Sciatic nerve (tissue), 2 donors: ENCODE measurements around the gene CRYBG1. TPM values are rescaled to one million over a fixed set of nuclear protein-coding genes. Genes with fewer than 3 reads are reported as not detected.
A peak's percentile ranks its signal among the peaks of the same experiment; 100 is the strongest.
"Not testable (repeated sequence)": the region's sequence is repeated elsewhere in the genome, so short reads cannot be mapped to it uniquely, and the experiment has no call there.

Experiments used
- ATAC-seq: fragments of 200-7000 bp; cut with Tn5 transposase; one replicate; pipeline ENCODE4 v1.9.1; 2020; ENCODE audit warnings: mild to moderate bottlenecking, moderate library complexity
- DNase-seq: peaks from one replicate; pipeline ENCODE4 v3.0.0-alpha.2; 2020; ENCODE audit warnings: low spot score
- intact Hi-C: fragments of 100-400 bp; cut with DNase I; formaldehyde crosslinking; loops from one replicate; pipeline ENCODE4 v1.14.2; 2022
- total RNA-seq: library from RNA; stranded (reverse); fragmentation: NEBNext Ultra II Directional; extraction: Animal tissue kit (Norgen Biotek cat#: 25700); gene quantifications from one replicate; pipeline ENCODE4 v1.2.1, GENCODE V29; 2021
- donor health status: DM: no; HTN: no; CAD: no.
- donor health status: DM: no; HTN: no; CAD: no.

The CRYBG1 gene
- total RNA-seq, 1 donor from 2014 or later = 10.7 TPM

DNA sequence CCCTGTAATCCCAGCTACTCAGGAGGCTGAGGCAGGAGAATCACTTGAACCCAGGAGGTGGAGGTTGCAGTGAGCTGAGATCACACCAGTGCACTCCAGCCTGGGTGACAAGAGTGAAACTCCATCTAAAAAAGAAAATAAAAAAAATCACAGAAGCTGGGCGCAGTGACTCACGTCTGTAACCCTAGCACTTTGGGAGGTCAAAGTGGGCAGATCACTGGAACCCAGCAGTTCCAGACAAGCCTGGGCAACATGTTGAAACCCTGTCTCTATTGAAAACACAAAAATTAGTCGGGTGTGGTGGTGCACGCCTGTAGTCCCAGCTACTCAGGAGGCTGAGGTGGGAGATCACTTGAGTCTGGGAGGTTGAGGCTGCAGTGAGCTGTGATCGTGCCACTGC is 199.1 kb downstream of the CRYBG1 start:
- not testable (repeated sequence) for DNase-seq, ATAC-seq
- intact Hi-C loops = loop anchor here (5.0 to 10.0 kb wide), 2 partner anchors 112 to 215 kb away; no protein-coding TSS in a partner anchor

DNA sequence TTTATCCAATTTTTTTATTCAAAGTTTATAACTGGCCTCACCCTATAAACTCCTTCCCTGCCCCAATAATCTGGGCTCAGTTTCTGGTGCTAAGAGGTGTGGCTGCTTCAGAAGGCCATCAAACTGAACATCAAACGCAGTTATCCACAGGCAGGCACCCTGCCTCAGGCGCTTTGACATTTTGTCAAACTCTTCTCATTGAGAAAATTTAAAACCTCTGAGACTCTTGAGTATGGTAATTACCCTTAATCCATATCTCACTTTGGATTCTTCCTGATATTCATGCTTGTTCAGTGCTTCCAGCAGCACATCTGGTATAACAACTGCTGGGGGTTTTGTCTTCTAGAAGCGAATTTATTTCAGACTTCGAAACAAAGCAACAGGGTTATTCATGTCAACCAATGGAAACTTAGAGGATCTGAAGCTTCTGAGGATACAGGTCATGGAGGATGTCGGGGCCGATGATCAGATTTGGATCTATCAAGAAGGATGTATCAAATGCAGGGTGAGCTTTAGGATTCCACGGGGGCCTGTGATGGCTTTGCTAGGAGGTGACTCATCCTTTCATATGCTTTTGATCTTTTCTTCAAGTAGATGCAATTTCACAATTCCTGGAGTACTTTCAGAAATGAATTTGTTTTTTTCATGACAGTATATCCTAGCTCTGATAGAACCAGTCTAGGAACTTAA is 200.6 kb downstream of the CRYBG1 start:
- intact Hi-C loops = loop anchor here (5.0 to 10.0 kb wide), 2 partner anchors 114 to 216 kb away; no protein-coding TSS in a partner anchor
- ATAC-seq (peak; percentile 28), DNase-seq (no peak)

DNA sequence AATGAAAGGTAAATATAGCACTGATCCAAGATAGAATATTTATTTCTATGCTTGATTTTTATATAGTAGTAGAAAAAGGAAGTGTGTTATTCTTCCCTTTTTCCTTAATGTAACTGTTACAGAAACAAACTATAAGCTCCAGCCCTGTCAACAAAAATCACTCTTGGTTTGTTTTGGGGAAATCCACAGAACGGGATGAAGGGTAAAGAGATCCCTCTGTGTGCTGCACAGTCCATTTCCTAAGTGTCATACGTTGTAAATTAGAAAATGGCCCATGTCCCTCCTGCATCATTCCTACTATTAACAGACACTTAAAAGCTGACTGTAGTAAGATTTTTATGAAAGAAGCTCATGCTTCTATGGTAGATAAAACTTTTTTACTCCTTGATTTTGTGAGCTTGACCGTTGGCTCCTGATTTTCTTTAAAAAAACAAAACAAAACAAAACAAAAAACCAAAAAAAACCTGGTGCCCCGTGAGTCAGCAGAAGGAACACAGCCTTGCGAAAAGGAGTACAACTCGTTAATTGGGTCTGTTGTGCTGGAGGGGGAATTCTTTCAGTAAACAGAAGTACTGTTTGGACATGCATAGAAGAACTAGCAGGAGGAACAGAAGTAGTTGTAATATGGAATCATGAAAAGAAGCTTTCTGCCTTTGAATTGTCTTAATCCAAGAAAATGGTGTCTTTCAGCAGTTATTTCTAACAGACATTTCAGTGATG is 201.3 kb downstream of the CRYBG1 start:
- intact Hi-C loops = loop anchor here (5.0 to 10.0 kb wide), 2 partner anchors 115 to 217 kb away; no protein-coding TSS in a partner anchor
- DNase-seq (no peak), ATAC-seq (peak; percentile 34)

DNA sequence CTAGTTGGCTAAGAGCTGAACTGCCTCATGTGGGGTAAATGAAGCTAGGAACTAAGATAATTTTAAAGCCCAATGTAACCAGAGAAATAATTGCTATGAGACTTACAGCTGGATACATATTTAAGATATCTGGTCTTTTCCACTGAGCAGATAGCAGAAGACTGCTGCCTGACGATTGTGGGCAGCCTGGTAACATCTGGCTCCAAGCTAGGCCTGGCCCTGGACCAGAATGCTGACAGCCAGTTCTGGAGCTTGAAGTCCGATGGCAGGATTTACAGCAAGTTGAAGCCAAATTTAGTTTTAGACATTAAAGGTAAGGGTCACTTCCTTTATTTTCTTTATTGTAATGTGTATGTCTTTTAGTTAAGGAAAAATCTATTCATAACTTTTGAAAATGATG is 203.1 kb downstream of the CRYBG1 start:
- intact Hi-C loops = loop anchor here (5.0 to 10.0 kb wide), 2 partner anchors 116 to 219 kb away; no protein-coding TSS in a partner anchor

DNA sequence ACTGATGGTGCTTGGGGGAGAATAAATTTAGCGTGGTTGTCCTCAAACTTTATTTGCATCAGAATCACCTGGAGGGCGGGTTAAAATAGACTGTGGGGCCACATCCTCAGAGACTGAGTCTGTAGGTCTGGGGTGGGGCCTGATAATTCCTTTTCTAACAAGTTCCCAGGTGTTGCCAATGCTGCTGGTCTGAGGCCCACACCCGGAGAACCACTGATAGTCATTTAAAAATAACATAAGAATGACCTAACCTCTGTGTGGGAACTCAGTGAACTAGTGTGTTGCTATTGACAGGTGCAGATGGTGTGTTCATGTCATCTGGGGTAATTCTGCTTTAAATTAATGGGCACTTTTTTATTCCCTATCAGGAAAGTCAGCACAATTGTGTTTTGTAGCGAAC is 204.0 kb downstream of the CRYBG1 start:
- intact Hi-C loops = loop anchor here (5.0 to 10.0 kb wide), 2 partner anchors 117 to 220 kb away; no protein-coding TSS in a partner anchor
- DNase-seq = no peak
- no peak for ATAC-seq

More for the DNA sequence above, 203.1 kb downstream of the CRYBG1 start:
- no peak for ATAC-seq
- DNase-seq = no peak

DNA sequence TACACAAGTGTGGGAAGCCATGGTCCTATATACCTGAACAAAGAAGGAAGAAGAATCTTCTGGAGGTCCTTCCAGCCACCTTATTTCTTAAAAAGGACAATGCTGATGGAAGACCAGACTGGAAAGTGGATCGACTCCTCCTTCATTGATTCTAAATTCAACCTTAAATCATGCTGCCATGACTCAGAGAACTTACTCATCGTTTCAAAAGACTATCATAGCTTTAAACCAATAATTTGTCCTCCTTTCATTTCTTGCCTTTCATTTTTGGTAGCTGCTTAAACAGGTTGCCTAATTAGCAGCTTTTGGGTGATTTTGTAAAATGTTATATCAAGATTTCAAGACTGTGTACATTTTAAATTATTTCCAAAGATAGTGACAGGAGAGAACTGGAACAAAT is 208.0 kb downstream of the CRYBG1 start:
- intact Hi-C loops = loop anchor here (10.0 kb wide), 1 partner anchor 224 kb away; no protein-coding TSS in a partner anchor
- no peak for ATAC-seq
- no peak for DNase-seq

DNA sequence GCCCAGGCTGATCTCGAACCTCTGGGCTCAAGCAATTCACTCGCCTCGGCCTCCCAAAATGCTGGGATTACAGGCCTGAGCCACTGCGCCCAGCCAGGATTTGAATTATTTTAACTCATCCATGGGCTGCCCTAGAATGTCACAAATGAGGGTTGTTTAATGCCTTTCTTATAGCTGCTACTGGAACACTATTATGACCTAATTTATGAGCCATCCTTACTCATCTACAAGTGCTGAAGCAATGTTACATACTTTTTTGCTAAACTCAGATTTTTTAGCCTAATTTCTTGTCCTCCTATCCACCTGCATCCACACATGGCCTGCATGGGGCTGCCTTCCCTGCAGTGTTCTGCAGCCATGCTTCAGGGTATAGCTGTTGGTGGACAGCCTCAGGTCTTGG is 208.9 kb downstream of the CRYBG1 start:
- ATAC-seq (no peak), DNase-seq (no peak)
- intact Hi-C loops = loop anchor here (10.0 kb wide), 1 partner anchor 225 kb away; no protein-coding TSS in a partner anchor

DNA sequence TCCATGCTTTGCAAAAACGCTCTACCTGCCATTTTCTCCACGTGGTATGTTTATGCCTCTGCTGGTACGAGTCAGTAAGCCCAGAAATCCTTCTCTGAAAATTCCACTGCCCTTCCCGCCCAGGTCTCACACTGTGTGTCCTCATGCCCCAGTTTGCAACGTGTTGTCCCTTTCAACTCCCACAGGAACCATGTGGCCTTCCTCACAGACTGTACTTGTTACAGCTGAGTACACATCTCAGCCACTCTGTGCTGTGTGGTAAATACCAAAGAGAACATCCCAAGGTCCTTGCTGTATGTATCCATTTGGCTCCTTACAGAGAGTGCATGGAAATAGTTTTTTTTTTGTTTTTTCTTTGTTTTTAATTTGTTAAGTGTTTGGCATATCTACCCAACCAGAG is 211.9 kb downstream of the CRYBG1 start:
- no peak for DNase-seq
- intact Hi-C loops = no loop called here
- ATAC-seq = no peak

DNA sequence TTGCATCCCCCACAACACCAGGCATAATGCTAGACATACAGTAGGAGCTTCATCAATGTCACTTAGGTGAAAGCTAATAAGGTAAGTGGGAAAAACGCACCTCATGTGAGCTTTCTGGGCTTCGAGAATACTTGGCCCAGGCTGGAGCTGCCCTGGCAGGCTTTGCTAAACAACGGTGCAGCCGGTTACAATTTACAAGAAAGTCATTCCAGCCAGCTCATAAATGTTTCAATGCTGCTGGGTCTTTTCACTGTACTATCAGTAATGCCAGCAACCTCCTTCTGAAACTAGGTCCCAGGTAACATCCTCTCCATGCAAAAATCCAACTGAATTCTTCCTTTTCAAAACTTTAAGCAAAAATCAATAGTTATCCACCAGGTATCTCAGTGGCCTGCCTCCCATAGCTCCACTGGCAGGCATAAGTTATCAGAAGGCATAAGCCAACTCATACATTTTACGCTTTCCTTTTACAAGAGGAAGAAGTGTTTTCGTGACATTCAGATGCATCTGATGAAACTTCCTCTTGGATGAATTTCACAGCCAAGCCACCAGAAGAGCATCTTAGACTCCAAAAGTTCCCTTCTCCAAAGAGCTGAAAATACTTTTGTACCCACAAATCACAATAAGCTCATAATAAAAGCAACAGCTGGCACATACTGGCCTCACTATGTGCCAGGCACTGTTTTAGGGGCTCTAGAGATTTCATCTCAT is 212.5 kb downstream of the CRYBG1 start:
- intact Hi-C loops = no loop called here
- DNase-seq (no peak), ATAC-seq (no peak)

DNA sequence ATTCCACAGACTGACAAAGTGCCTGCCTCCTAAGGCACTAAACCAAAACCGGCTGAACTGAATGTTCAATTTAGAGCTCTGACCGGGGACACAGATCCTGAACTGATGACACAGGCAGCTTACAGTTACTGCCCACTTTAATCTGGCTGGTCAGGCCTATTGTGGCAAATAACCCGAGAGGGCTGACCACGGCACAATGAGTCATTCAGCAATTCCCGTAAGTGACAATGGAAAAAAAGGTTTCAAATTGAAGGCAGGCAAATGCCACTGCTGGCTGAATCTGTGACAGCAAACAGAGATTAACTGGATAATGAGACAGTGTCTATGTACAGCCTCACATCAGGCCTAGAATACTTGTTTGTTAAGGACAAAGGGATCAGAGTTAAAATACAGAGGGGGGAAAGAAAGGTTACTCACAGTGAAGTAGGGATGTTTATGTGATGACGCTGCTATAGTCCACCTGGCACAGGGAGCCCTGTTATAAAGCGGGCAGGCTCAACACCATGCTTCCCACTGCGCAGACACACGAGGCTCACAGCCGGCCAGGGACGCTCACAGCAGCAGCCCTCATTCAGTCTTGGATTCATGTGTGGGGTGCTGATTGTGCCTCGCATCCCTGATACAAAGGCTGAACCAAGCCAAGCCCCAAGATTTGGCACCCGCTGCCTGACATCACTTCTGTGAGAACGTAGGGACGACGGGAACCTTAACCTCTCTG is 214.4 kb downstream of the CRYBG1 start:
- DNase-seq = no peak
- intact Hi-C loops = no loop called here
- ATAC-seq = no peak

DNA sequence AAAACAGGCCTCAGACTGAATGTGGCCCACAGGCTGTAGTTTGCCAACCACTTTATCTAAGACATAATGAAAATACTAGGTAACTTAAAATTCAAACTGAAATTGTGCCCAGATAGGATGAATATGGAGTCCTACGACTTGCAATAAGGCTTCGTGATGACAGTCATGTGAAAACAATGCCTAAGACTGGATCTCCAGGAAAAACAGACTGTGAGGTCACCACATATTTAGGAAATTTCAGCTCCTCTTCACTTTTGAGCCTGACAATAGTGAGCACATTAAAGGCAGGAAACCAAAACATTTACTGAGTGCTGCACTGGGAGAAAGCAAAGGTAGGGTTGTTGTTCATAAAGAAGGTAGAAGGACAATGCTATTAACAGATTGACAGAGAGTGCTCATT is 218.8 kb downstream of the CRYBG1 start:
- no peak for ATAC-seq
- no peak for DNase-seq
- intact Hi-C loops = no loop called here

DNA sequence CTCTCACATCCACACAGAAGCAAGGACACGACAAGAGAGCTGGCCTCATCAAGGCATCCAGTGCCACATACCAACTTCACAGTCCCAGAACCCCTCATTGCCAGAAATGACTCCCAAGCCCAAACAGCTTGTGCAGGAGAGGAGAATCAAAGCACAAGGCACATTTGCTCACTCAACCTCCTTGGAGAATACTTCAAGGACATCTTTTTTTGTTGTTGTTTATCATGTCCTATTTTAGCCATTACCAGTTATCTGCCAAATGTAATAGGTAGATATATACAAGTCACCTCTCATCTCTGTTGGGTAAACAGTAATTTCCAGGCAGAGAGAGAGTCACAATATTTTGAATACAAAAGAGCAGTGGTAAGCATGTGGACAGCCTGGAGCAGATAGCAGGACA is 221.0 kb downstream of the CRYBG1 start:
- no peak for ATAC-seq
- intact Hi-C loops = no loop called here
- DNase-seq = no peak

DNA sequence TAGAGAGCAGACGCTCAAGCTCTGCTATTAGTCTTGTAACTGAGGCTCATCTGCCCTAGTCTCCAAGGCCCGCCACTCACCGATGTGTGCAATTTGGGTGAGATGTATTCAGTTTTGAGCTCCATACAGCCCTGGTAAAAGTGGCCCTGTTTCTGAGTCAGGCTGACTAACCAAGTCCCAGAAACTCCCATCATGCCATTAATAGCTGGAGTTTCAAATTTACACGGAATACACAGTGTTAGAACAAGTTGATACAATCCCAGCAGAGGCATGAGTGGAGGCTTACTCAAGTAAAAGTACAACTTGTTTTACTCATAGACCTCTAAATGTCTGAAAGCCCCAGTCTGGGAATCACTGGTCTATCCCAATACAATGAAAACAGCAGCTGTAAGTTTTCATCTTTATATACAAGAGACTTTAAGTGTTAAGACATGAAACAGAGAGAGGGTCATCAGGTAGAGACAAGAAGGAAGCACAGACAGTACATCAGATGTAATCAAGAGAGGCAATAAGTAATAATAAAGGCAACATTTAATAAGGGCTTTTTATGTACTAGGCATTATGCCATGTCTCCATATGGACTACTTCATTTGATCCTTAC is 226.4 kb downstream of the CRYBG1 start:
- intact Hi-C loops = no loop called here
- ATAC-seq = no peak
- DNase-seq = no peak

DNA sequence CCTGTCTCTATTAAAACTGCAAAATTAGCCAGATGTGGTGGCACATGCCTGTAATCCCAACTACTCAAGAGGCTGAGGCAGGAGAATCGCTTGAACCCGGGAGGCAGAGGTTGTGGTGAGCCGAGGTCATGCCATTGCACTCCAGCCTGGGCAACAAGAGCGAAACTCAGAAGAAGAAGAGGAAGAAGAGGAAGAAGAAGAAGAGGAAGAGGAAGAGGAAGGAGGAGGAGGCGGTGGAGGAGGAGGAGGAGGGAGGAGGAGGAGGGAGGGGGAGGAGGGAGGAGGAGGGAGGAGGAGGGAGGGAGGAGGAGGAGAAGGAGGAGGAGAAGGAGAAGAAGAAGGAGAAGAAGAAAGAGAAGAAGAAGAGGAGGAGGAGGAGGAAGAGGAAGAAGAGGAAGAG is 228.4 kb downstream of the CRYBG1 start:
- intact Hi-C loops, ATAC-seq, DNase-seq: not testable (repeated sequence)

DNA sequence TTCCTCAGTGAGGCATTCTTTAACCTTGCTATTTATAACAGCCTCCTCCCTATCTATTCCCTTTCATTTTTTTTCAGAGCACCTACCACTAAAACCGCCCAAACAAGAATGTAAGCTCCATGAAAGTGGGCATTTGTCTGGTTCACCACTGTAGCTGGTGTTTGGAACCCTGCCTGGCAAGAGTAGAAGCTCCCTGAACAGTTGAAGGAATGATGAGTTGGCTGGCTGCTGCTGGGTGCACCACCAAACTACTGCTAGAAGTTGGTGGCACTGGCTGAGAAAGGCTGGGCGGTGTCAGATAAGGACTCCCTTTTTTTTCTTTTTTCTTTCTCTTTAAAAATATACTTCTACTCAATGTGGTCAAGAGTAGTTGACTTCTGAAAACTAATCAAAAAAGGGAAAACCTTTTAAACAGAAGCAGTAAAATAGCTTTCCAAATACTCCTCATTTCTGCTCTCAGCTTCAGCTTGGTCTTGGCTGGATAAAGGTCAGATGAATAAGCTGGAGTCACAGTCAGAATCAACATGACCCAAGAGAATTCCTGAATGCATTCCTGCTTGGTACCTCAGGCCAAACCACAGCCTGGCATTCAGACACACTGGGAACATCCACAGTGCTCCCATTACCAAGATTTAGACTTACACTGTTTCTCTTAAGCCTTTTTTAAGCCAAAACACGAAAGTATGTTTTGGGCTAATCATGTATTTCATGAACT is 230.8 kb downstream of the CRYBG1 start:
- peak; percentile 24 for ATAC-seq
- no peak for DNase-seq
- intact Hi-C loops = no loop called here

DNA sequence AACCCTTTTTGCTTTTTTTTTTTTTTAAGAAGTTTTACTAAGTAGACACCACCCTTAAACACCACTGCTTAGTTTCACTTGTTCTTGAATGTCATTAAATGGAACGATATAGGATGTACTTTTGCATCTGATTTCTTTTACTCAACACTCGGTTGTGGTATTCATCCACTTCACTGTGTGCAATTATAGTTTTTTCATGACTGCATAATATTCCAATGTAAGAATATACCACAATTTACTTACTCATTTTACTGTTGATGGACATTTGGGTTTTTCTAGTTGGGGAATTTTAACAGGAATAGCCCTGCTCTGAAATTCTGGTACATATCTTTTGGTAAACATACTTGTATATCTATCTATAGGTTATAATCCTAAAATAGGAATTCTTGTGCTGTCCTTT is 238.9 kb downstream of the CRYBG1 start:
- DNase-seq (no peak), ATAC-seq (no peak)
- intact Hi-C loops = loop anchor here (5.0 kb wide), 1 partner anchor 533 kb away; no protein-coding TSS in a partner anchor

DNA sequence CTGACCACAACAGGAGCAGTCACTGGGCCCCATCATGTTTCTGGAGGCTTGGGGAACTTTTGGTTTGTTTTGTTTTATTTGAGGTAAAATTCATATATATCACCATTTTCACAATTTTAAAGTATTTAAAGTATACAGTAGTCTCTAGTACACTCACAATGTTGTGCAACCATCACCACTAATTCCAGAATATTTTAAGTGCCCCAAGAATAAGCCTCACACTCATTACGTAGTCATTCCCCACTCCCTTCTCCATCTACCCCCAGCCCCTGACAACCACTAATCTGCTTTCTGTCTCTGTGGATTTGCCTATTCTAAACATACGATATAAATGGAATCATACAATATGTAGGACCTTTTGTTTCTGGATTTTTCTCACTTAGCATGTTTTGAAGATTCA is 239.8 kb downstream of the CRYBG1 start:
- intact Hi-C loops = no loop called here
- DNase-seq = no peak
- no peak for ATAC-seq
